Endothelial cell of hepatic sinusoid (primary cell): ENCODE results near the gene IL4.

Source experiments
- in situ Hi-C: cut with HindIII; loops from 2 replicates; pipeline ENCODE4 v1.10.0; 2017; ENCODE audit warnings: low sequenced_read_pairs

IL4 gene

GRCh38 chr5:132669966-132670882 is 3.6 kb upstream of the IL4 start:
- in situ Hi-C loops: loop anchor here (10.0 kb wide), 1 partner anchor 275 kb away; no protein-coding TSS in a partner anchor

GRCh38 chr5:132671000-132671399 is 2.8 kb upstream of the IL4 start:
- in situ Hi-C loops: loop anchor here (10.0 kb wide), 1 partner anchor 276 kb away; no protein-coding TSS in a partner anchor

- in situ Hi-C loops: loop anchor here (10.0 kb wide), 1 partner anchor 279 kb away; no protein-coding TSS in a partner anchor
Observed at GRCh38 chr5:132673488-132673887, 301 bp upstream of the IL4 start.

- in situ Hi-C loops: loop anchor here (10.0 kb wide), 1 partner anchor 280 kb away; no protein-coding TSS in a partner anchor
Observed at GRCh38 chr5:132674671-132675506, 1.1 kb downstream of the IL4 start.

GRCh38 chr5:132675936-132676689 is 2.3 kb downstream of the IL4 start:
- in situ Hi-C loops: loop anchor here (10.0 kb wide), 1 partner anchor 281 kb away; no protein-coding TSS in a partner anchor

GRCh38 chr5:132677191-132677590 is 3.4 kb downstream of the IL4 start:
- in situ Hi-C loops: loop anchor here (10.0 kb wide), 1 partner anchor 282 kb away; no protein-coding TSS in a partner anchor

- in situ Hi-C loops: loop anchor here (10.0 kb wide), 1 partner anchor 283 kb away; no protein-coding TSS in a partner anchor
Observed at GRCh38 chr5:132677682-132678400, 4.1 kb downstream of the IL4 start.

GRCh38 chr5:132678735-132679134 is 4.9 kb downstream of the IL4 start:
- in situ Hi-C loops: loop anchor here (10.0 kb wide), 1 partner anchor 284 kb away; no protein-coding TSS in a partner anchor

GRCh38 chr5:132679166-132679565 is 5.4 kb downstream of the IL4 start:
- in situ Hi-C loops: loop anchor here (10.0 kb wide), 1 partner anchor 284 kb away; no protein-coding TSS in a partner anchor

- in situ Hi-C loops: loop anchor here (10.0 kb wide), 1 partner anchor 285 kb away; no protein-coding TSS in a partner anchor
Observed at GRCh38 chr5:132679717-132680380, 6.1 kb downstream of the IL4 start.

GRCh38 chr5:132680780-132681475 is 7.1 kb downstream of the IL4 start:
- in situ Hi-C loops: no loop called here

- in situ Hi-C loops: no loop called here
Observed at GRCh38 chr5:132681476-132681831, 7.7 kb downstream of the IL4 start.

- in situ Hi-C loops: no loop called here
Observed at GRCh38 chr5:132681983-132682382, 8.2 kb downstream of the IL4 start.

GRCh38 chr5:132684491-132684890 is 10.7 kb downstream of the IL4 start:
- in situ Hi-C loops: no loop called here

- in situ Hi-C loops: no loop called here
Observed at GRCh38 chr5:132684922-132685720, 11.3 kb downstream of the IL4 start.

GRCh38 chr5:132686193-132686592 is 12.4 kb downstream of the IL4 start:
- in situ Hi-C loops: no loop called here

- in situ Hi-C loops: no loop called here
Observed at GRCh38 chr5:132687995-132688394, 14.2 kb downstream of the IL4 start.
